CD4-positive, alpha-beta T cell (primary cell): Measurements from ENCODE around the gene ARHGAP26. TPM values are rescaled to one million over a fixed set of nuclear protein-coding genes. Genes with fewer than 3 reads are reported as not detected.

Experiments
- ATAC-seq: fragments of 200-7000 bp; cut with Tn5 transposase; one replicate; pipeline ENCODE4 v1.10.0; 2022; ENCODE audit warnings: mild to moderate bottlenecking; ENCODE audit not compliant: poor library complexity
- CTCF ChIA-PET: fragments of 350-600 bp; sonication (Branson Sonifier 250); formaldehyde crosslinking; loops from one replicate; lab custom pipeline; 2021; ENCODE audit warnings: antibody characterized with exemption, inconsistent platforms; lab: Charles Lee
- POLR2A ChIA-PET: fragments of 350-600 bp; sonication (Branson Sonifier 250); formaldehyde crosslinking; loops from one replicate; lab custom pipeline; 2021; ENCODE audit warnings: antibody characterized with exemption, inconsistent platforms; lab: Charles Lee
- DNase-seq, 14 experiments: peaks; one replicate each; pipeline ENCODE4 v3.0.0-alpha.2; 2013 to 2020; ENCODE audit warnings: mixed read lengths in 2 of 14
- H3K27ac ChIP-seq, 2 donors: one replicate each; pipeline versions ENCODE4 v1.5.1 to v1.7.0; 2013; ENCODE audit warnings: low read length in 2 of 2, low read depth in 1 of 2, mild to moderate bottlenecking in 1 of 2
- H3K27me3 ChIP-seq, 2 experiments: 1 replicate in 1 of 2; 2 replicates in 1 of 2; pipeline versions ENCODE4 v1.6.1 to v1.7.0; 2013; ENCODE audit warnings: low read length in 2 of 2, control low read depth in 1 of 2, mild to moderate bottlenecking in 1 of 2, moderate library complexity in 1 of 2; ENCODE audit not compliant: insufficient read depth in 2 of 2, control insufficient read depth in 1 of 2
- H3K36me3 ChIP-seq: one replicate; pipeline ENCODE4 v1.6.1; 2013; ENCODE audit warnings: low read length, control low read depth; ENCODE audit not compliant: insufficient read depth
- H3K4me1 ChIP-seq: one replicate; pipeline ENCODE4 v1.6.1; 2013; ENCODE audit warnings: low read length, control low read depth; ENCODE audit not compliant: insufficient read depth
- H3K4me3 ChIP-seq: one replicate; pipeline ENCODE4 v1.5.1; 2013; ENCODE audit warnings: mild to moderate bottlenecking, low read length, moderate library complexity
- H3K9me3 ChIP-seq, 2 experiments: 1 replicate in 1 of 2; 2 replicates in 1 of 2; pipeline versions ENCODE4 v1.6.1 to v1.7.0; 2013; ENCODE audit warnings: low read length in 2 of 2, mild to moderate bottlenecking in 2 of 2, control low read depth in 1 of 2, moderate library complexity in 1 of 2; ENCODE audit not compliant: control insufficient read depth in 1 of 2, insufficient read depth in 1 of 2
- H3K27ac Mint-ChIP-seq: one replicate; pipeline ENCODE4 v1.8.0; 2020; ENCODE audit warnings: mixed read lengths
- H3K27me3 Mint-ChIP-seq: one replicate; pipeline ENCODE4 v1.8.0; 2021; ENCODE audit warnings: mixed read lengths
- H3K36me3 Mint-ChIP-seq: one replicate; pipeline ENCODE4 v1.8.0; 2021; ENCODE audit warnings: low read depth, mixed read lengths
- H3K4me1 Mint-ChIP-seq: one replicate; pipeline ENCODE4 v1.8.0; 2021; ENCODE audit warnings: low read depth, mixed read lengths
- H3K4me3 Mint-ChIP-seq: one replicate; pipeline ENCODE4 v1.8.0; 2020; ENCODE audit warnings: mild to moderate bottlenecking, mixed read lengths
- H3K9me3 Mint-ChIP-seq: one replicate; pipeline ENCODE4 v1.8.0; 2020; ENCODE audit warnings: mixed read lengths
- CTCF ChIP-seq: fragments of 200-600 bp; IDR thresholded peaks from one replicate; pipeline ENCODE4 v1.8.0; 2022; ENCODE audit warnings: antibody characterized with exemption, mild to moderate bottlenecking
- intact Hi-C, 2 experiments: fragments of 100-400 bp; cut with DNase I in 1 of 2; cut with micrococcal nuclease in 1 of 2; formaldehyde crosslinking; loops; one replicate each; pipeline versions ENCODE4 v1.15.1 to v1.9.0; 2023 to 2025; cut with DNase I, micrococcal nuclease
- total RNA-seq, 174 experiments: library from RNA in 2 of 174; stranded (reverse) in 2 of 174; gene quantifications; one replicate each; pipeline ENCODE4 v1.2.3 and lab custom pipeline; 2021 to 2026

The ARHGAP26 gene
- total RNA-seq, 2 experiments from 2014 or later, result 24.9 to 27.3 TPM

- no peak overlapping the region for H3K4me3 ChIP-seq
- intact Hi-C loops, result no loop called here
- no peak for ATAC-seq
- ChIA-PET POLR2A (interaction anchor here (1.2 kb wide), 1 partner anchor 42 kb away, joined by 3 read pairs; no protein-coding TSS in a partner anchor), CTCF (interaction anchor here (0.5 to 1.5 kb wide), 4 partner anchors 14 to 43 kb away, joined by 3 read pairs; no protein-coding TSS in a partner anchor)
- no peaks in the 10 kb centered on the region for H3K9me3 ChIP-seq
- TF ChIP-seq CTCF, result no peak
- Mint-ChIP-seq H3K36me3 (peaks cover 18% of the 10 kb centered on the region), H3K4me1 (peaks cover 15% of the 10 kb centered on the region), H3K27me3 (no peaks in the 10 kb centered on the region), H3K9me3 (no peaks in the 10 kb centered on the region), H3K4me3 (no peak overlapping the region), H3K27ac (no peak overlapping the region)
- H3K27me3 ChIP-seq, result no peaks in the 10 kb centered on the region
- peak in 2 of 14 experiments; percentile 36 to 42 for DNase-seq
- no peak overlapping the region for H3K27ac ChIP-seq
- H3K36me3 ChIP-seq, result no peaks in the 10 kb centered on the region
- peaks cover 7% of the 10 kb centered on the region for H3K4me1 ChIP-seq
Observed at GRCh38 chr5:142959683-142960657, 189.8 kb downstream of the ARHGAP26 start.

GRCh38 chr5:142961440-142962173 is 191.4 kb downstream of the ARHGAP26 start:
- Histone ChIP-seq H3K9me3 (no peaks in the 10 kb centered on the region), H3K4me3 (no peak overlapping the region), H3K27me3 (no peaks in the 10 kb centered on the region), H3K36me3 (no peaks in the 10 kb centered on the region), H3K4me1 (peaks cover 7% of the 10 kb centered on the region), H3K27ac (no peak overlapping the region)
- ATAC-seq (no peak), DNase-seq (no peak)
- Mint-ChIP-seq H3K27me3 (no peaks in the 10 kb centered on the region), H3K36me3 (peaks cover 18% of the 10 kb centered on the region), H3K9me3 (no peaks in the 10 kb centered on the region), H3K4me1 (peaks cover 15% of the 10 kb centered on the region), H3K4me3 (no peak overlapping the region), H3K27ac (no peak overlapping the region)
- CTCF ChIA-PET, result interaction anchor here (1.4 kb wide), 1 partner anchor 13 kb away, joined by 3 read pairs; no protein-coding TSS in a partner anchor
- intact Hi-C loops, result no loop called here
- no peak for TF ChIP-seq CTCF
- POLR2A ChIA-PET, result interaction anchor here (1.0 kb wide), 1 partner anchor 41 kb away, joined by 5 read pairs; no protein-coding TSS in a partner anchor

- no peak overlapping the region for H3K27ac ChIP-seq
Observed at GRCh38 chr5:142962174-142962533, 192.0 kb downstream of the ARHGAP26 start.

More at GRCh38 chr5:142962174-142962533, 192.0 kb downstream of the ARHGAP26 start:
- peaks cover 18% of the 10 kb centered on the region for H3K36me3 Mint-ChIP-seq
- no peaks in the 10 kb centered on the region for H3K27me3 Mint-ChIP-seq
- peaks cover 7% of the 10 kb centered on the region for H3K4me1 ChIP-seq
- H3K4me1 Mint-ChIP-seq, result peaks cover 15% of the 10 kb centered on the region
- H3K9me3 Mint-ChIP-seq, result no peaks in the 10 kb centered on the region
- DNase-seq (no peak), ATAC-seq (no peak)
- H3K4me3 Mint-ChIP-seq, result no peak overlapping the region
- no peaks in the 10 kb centered on the region for H3K36me3 ChIP-seq
- H3K9me3 ChIP-seq, result no peaks in the 10 kb centered on the region
- ChIA-PET CTCF (interaction anchor here (1.4 kb wide), 1 partner anchor 12 kb away, joined by 3 read pairs; no protein-coding TSS in a partner anchor), POLR2A (interaction anchor here (1.0 kb wide), 1 partner anchor 41 kb away, joined by 5 read pairs; no protein-coding TSS in a partner anchor)
- no peak overlapping the region for H3K27ac Mint-ChIP-seq
- H3K4me3 ChIP-seq, result no peak overlapping the region
- no peaks in the 10 kb centered on the region for H3K27me3 ChIP-seq
- no peak for TF ChIP-seq CTCF
- intact Hi-C loops, result no loop called here
